GM19372 (cell line): ENCODE results near the gene JPH3.

ENCODE experiments used
- ATAC-seq: cut with Tn5 transposase; IDR thresholded peaks from one replicate; pipeline ENCODE4 v1.9.1; 2021; ENCODE audit warnings: mild to moderate bottlenecking, low read depth, moderate library complexity; ENCODE audit not compliant: unreplicated experiment

Gene JPH3

DNA sequence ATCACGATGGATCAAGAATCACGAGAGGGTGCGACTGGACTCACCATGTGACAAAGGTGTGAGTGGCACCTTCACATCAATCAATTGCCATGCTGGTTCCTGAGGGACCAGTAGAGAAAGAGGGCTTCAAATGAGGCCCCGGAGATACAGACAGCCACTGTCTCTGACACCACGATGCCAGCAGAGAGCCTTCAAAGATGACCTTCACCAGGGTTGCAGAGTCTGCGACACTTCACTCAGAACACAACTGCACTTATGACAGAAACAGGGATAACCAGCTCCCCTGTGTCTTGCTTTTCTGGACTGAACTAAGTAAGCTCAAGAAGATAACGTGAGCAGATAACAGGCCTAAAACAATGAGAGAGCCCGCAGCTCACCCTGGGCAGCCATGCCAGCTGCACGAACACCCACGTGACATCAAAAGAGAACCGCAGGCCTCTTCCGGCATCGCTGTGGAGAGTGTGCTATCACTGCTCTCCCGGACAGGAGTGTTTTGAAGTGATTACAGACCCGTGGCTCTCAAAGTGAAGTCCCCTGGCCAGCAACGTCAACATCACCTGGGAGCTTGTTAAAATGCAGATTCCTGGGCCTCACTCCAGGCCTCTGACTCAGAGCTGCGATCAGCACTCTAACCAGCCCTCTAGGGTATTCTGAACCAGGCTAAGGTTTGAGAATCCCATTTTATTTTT lies 127.1 kb downstream of the JPH3 start:
- ATAC-seq = no peak

GRCh38 chr16:87731607-87732006 lies 129.3 kb downstream of the JPH3 start:
- no peak for ATAC-seq

DNA sequence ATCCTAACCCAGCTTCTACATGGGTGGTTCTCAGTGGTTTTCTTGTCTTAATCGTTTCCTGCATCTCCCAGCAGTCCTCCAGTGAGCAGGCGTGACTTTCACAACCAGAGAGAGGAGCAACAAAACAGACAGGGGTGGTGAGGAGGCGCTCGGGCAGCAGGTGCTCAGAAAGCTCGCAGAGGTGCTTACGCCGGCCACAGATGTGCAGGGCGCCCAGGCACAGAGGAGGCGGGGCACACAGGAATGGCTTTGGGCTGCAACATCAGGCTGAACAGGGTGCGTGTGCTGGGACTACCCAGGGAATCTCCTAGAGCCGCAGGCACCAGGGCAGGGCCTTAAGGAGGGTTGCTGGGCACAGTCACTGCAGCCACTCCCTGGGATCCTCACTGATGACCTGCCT lies 130.9 kb downstream of the JPH3 start:
- ATAC-seq = no peak

DNA sequence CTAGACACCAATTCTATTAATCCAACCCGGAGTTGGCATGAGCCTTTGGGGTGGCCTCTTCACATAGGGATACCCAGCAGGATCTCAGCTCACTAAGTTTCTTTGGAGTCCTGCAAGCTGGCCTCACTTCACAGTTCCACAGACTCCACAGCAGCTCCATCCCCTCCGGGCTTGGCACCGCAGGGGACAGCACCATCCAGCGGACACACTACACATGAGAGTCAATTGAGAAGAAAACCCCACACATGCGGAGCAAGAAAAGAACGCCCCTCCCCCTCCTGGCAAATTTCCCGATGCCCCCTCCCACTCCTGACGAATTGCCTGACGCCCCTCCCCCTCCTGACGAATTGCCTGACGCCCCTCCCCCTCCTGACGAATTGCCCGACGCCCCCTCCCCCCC lies 132.3 kb downstream of the JPH3 start:
- no peak for ATAC-seq

GRCh38 chr16:87735270-87736007 lies 133.1 kb downstream of the JPH3 start:
- ATAC-seq = no peak

DNA sequence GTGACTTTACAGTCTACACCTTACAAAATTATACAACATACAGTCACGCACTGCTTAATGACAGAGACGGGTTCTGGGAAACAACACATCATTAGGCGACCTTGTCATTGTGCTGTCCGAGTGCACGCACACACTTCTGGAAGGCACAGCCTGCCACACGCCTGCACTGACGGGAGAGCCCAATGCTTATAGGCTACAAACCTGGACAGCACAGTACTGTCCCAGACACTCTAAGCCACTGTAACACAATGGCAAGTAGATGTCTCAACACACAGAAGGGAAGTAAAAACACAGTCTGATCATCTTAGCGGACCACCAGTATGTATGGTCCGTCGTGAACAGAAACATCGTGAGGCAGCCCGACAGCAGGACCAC lies 133.7 kb downstream of the JPH3 start:
- ATAC-seq = no peak

DNA sequence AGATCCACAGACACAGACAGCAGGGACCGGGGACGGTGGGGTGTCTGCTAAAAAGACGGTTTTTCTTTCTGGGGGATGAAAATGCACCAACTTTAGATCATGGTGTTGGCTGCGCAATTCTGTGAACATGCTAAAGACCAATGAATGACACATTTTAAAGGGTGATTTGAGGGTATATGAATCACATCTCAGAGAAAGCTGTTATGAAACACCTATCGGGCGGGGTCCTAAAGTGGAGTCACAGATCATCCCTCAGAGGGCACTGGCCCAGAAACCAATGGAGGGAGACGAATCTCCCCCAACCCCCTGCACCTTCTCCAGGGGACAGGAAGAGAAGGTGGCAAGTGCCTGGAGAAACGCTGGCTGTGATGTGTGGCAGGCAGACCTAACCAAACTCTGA lies 137.5 kb downstream of the JPH3 start:
- ATAC-seq = no peak

DNA sequence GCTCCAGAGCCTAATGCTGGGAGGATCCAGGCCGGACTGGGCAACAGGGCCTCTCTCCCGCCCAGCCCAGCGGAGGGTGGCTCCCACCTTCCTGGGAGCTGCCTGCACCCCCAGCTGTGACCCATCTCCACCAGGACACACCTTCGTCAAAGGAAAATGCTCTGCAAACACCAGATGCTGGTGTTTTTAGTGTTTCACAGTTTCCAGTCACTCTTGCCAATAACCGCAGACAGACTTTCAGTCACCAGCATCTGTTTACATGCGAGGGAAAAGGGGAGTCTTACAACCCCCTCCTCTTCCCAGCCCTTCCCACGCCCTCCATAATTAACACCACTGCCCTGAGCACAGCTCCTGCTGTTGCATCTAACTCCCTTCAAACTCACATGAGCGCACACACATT lies 138.1 kb downstream of the JPH3 start:
- ATAC-seq = no peak

GRCh38 chr16:87740909-87741424 lies 138.7 kb downstream of the JPH3 start:
- ATAC-seq = no peak

- ATAC-seq = no peak
Observed at GRCh38 chr16:87741700-87742415, 139.6 kb downstream of the JPH3 start.

DNA sequence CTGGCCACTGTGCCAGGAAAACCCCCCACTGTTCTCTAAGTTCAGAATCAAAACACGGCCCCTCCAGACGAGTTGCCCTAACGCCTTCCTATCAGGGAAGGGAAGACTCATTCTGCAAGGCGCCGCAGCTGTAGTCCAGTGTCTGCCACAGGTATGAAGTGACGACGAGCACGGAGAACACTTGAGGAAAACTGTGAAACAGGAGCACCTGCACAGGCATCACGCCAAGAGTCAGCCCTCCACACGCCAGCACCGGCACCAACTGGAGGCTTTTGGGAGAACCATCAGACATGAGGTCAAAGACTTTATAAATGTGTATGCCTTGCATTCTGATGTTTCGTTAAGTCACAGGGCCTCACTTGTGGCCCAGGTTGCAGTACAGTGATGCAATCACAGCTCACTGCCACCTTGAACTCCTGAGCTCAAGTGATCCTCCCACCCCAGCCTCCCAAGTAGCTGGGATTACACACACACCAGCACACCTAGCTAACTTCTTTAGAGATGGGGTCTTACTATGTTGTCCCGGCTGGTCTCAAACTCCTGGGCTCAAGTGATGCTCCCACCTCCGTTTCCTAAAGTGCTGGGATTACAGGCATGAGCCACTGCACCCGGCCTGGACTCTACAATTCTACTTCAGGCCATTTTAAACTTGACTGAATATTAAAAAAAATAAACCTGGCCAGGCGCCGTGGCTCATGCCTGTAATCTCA lies 140.6 kb downstream of the JPH3 start:
- ATAC-seq = no peak

DNA sequence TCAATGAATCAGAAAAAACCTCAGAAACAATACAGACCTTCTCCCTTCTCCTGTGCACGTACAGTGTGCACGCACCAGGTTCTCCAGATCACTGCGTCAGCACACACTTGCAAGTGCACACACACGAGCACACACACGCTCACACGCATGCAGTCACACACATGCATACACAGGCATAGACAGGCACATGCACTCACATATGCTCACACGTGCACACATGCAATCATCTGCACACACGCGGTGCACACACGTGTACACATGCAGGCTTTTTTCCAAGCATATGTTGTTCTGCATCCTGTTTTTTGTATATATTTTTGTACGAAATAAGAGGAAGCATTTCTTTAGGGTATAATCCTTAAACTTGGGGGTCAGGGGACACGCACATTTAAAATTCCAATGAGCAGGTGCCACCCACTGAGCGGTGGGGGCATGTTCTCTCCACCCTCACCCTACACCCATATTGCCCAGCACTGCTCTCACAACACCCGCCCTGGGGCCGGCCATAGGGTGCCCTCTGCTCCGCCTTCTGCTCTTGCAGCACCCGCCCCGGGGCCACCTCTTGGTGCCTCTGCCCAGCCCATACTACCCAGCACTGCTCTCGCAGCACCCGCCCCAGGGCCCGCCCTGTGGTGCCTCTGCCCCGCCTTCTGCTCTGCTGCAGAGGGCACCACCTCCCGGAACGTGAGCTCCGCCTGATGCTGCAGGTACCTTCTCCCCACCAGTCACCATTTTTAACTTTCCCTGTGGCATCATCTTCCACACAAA lies 142.6 kb downstream of the JPH3 start:
- ATAC-seq = no peak

GRCh38 chr16:87746178-87746577 lies 143.9 kb downstream of the JPH3 start:
- ATAC-seq = no peak
